ENCODE results near the gene STAM2. TPM values are rescaled to one million over a fixed set of nuclear protein-coding genes. Genes with fewer than 3 reads are reported as not detected.

Gene STAM2
- total RNA-seq, 2 experiments from 2014 or later = 13.8 to 16.2 TPM

GRCh38 chr2:152071092-152071491 lies 104.5 kb downstream of the STAM2 start:
- no peak overlapping the region for H3K27ac Mint-ChIP-seq
- H3K4me3 Mint-ChIP-seq = no peak overlapping the region
- H3K27me3 Mint-ChIP-seq = peaks cover under 1% of the 10 kb centered on the region
- no peaks in the 10 kb centered on the region for H3K36me3 Mint-ChIP-seq (ENCODE audit: low read depth)
- CTCF ChIA-PET = no interaction called here
- no peak for DNase-seq
- POLR2A ChIA-PET = no interaction called here
- no peaks in the 10 kb centered on the region for H3K9me3 Mint-ChIP-seq
- H3K4me1 Mint-ChIP-seq = no peaks in the 10 kb centered on the region

GRCh38 chr2:152068226-152068625 lies 107.3 kb downstream of the STAM2 start:
- CTCF ChIA-PET = interaction anchor here (0.6 kb wide), 1 partner anchor 70 kb away, joined by 4 read pairs; no protein-coding TSS in a partner anchor

GRCh38 chr2:152067823-152068222 lies 107.7 kb downstream of the STAM2 start:
- Mint-ChIP-seq H3K27me3 (peaks cover 9% of the 10 kb centered on the region), H3K4me1 (no peaks in the 10 kb centered on the region), H3K9me3 (no peaks in the 10 kb centered on the region), H3K36me3 (ENCODE audit: low read depth) (no peaks in the 10 kb centered on the region), H3K27ac (no peak overlapping the region), H3K4me3 (no peak overlapping the region)
- POLR2A ChIA-PET = no interaction called here
- CTCF ChIA-PET = interaction anchor here (0.6 kb wide), 1 partner anchor 70 kb away, joined by 4 read pairs; no protein-coding TSS in a partner anchor
- no peak for DNase-seq

More at GRCh38 chr2:152068226-152068625, 107.3 kb downstream of the STAM2 start:
- Mint-ChIP-seq H3K4me1 (no peaks in the 10 kb centered on the region), H3K36me3 (ENCODE audit: low read depth) (no peaks in the 10 kb centered on the region), H3K4me3 (no peak overlapping the region), H3K27me3 (peaks cover 9% of the 10 kb centered on the region), H3K9me3 (no peaks in the 10 kb centered on the region), H3K27ac (no peak overlapping the region)
- POLR2A ChIA-PET = no interaction called here
- DNase-seq = no peak

Other genes starting within 250 kb of the STAM2 start
- under 1 TPM; 0.28 to 0.30 TPM for gene CACNB4, start 76.7 kb downstream of the STAM2 start, total RNA-seq
- gene FMNL2, start 159.4 kb upstream of the STAM2 start, total RNA-seq = 1 to 10 TPM; 1.0 to 1.1 TPM